Measurements from ENCODE around the gene ACE. TPM values are rescaled to one million over a fixed set of nuclear protein-coding genes. Genes with fewer than 3 reads are reported as not detected.

ACE gene
- total RNA-seq, 3 donors from 2014 or later (not counting 1 experiment from before 2014, with no cell fraction given), result 0.86 to 1.2 (median 1.0) TPM

DNA sequence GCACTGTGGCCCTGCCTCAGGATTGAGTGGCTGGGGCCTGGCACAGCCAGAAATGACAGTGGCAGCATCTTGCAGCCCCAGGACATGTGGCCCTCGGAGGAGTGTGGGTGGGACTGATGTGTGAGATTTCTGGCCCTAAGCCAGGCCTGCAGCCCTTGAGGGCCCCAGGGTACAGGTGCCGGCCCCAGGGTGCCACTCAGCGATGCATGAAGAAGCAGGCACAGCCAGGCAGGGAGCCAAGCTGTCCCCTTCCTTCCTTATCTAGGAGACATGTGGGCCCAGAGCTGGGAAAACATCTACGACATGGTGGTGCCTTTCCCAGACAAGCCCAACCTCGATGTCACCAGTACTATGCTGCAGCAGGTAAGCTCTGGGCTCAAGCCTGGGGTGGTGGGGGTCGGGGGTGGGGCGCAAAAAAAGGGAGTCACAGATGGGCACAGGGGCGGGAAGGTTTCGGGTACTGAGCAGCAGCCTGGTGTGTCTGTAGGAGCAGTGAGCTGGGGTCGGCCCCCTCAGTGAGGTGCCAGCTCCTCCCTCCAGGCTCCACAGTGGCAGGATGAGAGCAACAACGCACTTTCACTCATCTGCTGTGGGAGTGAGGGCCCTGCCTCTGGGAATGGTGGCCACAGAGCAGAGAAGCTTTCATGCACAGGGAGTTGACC, 4.1 kb downstream of the ACE start:
- DNase-seq (no peak), ATAC-seq (no peak)
- WGBS (ENCODE audit: insufficient coverage), result 74% methylated on average over 11 of the region's 11 CpGs
- peaks cover 0 to 13% of the 10 kb centered on the region in 2 donors for H3K4me1 Mint-ChIP-seq
- H3K27me3 Mint-ChIP-seq (ENCODE audit: low read depth in 2 of 2), result peaks cover 9 to 16% of the 10 kb centered on the region in 2 donors
- peaks cover 16% of the 10 kb centered on the region for H3K27me3 ChIP-seq (ENCODE audit: control insufficient read depth, insufficient read depth, low read length)
- no peak overlapping the region for H3K27ac Mint-ChIP-seq
- no peaks in the 10 kb centered on the region for H3K36me3 ChIP-seq (ENCODE audit: control insufficient read depth, insufficient read depth, low read length)
- peaks cover 15% of the 10 kb centered on the region for H3K4me1 ChIP-seq (ENCODE audit: control insufficient read depth, insufficient read depth, low read length)
- no peaks in the 10 kb centered on the region for H3K36me3 Mint-ChIP-seq
- H3K9me3 Mint-ChIP-seq, result no peaks in the 10 kb centered on the region
- no peak overlapping the region for H3K4me3 Mint-ChIP-seq
- H3K4me3 ChIP-seq (ENCODE audit: low read length), result no peak overlapping the region
- H3K9me3 ChIP-seq (ENCODE audit: control insufficient read depth, insufficient read depth, low read length), result no peaks in the 10 kb centered on the region
- TF ChIP-seq, protein P1, sequence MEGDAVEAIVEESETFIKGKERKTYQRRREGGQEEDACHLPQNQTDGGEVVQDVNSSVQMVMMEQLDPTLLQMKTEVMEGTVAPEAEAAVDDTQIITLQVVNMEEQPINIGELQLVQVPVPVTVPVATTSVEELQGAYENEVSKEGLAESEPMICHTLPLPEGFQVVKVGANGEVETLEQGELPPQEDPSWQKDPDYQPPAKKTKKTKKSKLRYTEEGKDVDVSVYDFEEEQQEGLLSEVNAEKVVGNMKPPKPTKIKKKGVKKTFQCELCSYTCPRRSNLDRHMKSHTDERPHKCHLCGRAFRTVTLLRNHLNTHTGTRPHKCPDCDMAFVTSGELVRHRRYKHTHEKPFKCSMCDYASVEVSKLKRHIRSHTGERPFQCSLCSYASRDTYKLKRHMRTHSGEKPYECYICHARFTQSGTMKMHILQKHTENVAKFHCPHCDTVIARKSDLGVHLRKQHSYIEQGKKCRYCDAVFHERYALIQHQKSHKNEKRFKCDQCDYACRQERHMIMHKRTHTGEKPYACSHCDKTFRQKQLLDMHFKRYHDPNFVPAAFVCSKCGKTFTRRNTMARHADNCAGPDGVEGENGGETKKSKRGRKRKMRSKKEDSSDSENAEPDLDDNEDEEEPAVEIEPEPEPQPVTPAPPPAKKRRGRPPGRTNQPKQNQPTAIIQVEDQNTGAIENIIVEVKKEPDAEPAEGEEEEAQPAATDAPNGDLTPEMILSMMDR (IDR thresholded peaks at IDR 0.05), result no peak
- intact Hi-C loops (cut with micrococcal nuclease), result no loop called here
- H3K27ac ChIP-seq (ENCODE audit: low read length), result no peak overlapping the region

DNA sequence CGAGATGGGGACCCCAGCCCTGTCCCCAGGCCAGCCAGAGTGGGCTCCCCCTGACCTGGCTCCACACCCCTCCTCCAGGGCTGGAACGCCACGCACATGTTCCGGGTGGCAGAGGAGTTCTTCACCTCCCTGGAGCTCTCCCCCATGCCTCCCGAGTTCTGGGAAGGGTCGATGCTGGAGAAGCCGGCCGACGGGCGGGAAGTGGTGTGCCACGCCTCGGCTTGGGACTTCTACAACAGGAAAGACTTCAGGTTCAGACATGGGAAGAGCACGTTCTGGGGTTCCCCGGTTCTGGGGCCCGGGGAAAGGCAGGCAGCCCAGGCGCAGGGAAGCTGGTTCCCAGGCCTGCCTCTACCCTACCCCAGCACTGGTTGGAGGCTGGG, 4.6 kb downstream of the ACE start:
- Histone ChIP-seq H3K36me3 (ENCODE audit: control insufficient read depth, insufficient read depth, low read length) (no peaks in the 10 kb centered on the region), H3K9me3 (ENCODE audit: control insufficient read depth, insufficient read depth, low read length) (no peaks in the 10 kb centered on the region), H3K27me3 (ENCODE audit: control insufficient read depth, insufficient read depth, low read length) (peaks cover 14% of the 10 kb centered on the region), H3K4me3 (ENCODE audit: low read length) (no peak overlapping the region), H3K4me1 (ENCODE audit: control insufficient read depth, insufficient read depth, low read length) (peaks cover 15% of the 10 kb centered on the region), H3K27ac (ENCODE audit: low read length) (no peak overlapping the region)
- intact Hi-C loops (cut with micrococcal nuclease), result no loop called here
- Mint-ChIP-seq H3K4me1 (peaks cover 0 to 13% of the 10 kb centered on the region in 2 donors), H3K27me3 (ENCODE audit: low read depth in 2 of 2) (peaks cover 9 to 16% of the 10 kb centered on the region in 2 donors), H3K9me3 (no peaks in the 10 kb centered on the region), H3K4me3 (no peak overlapping the region), H3K27ac (no peak overlapping the region), H3K36me3 (no peaks in the 10 kb centered on the region)
- ATAC-seq (no peak), DNase-seq (no peak)
- TF ChIP-seq, protein P1 (IDR thresholded peaks at IDR 0.05), result no peak
- 92% methylated on average over 15 of the region's 16 CpGs for WGBS (ENCODE audit: insufficient coverage)

DNA sequence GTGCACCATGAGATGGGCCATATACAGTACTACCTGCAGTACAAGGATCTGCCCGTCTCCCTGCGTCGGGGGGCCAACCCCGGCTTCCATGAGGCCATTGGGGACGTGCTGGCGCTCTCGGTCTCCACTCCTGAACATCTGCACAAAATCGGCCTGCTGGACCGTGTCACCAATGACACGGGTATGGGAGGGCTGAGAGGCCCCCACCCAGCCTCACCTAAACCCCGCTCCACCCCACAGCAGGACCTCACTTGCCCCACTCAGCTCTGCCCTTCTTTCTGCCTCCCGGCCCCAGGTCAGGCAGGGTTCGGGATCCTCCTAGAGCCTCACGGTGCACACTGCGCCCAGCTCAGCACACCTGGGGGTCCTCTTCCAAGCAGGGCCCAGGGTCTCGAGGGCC, 5.6 kb downstream of the ACE start:
- 90% methylated on average over 16 of the region's 16 CpGs for WGBS (ENCODE audit: insufficient coverage)
- H3K27ac Mint-ChIP-seq, result no peak overlapping the region
- intact Hi-C loops (cut with micrococcal nuclease), result no loop called here

More for the DNA sequence above, 5.6 kb downstream of the ACE start:
- Histone ChIP-seq H3K9me3 (ENCODE audit: control insufficient read depth, insufficient read depth, low read length) (no peaks in the 10 kb centered on the region), H3K27me3 (ENCODE audit: control insufficient read depth, insufficient read depth, low read length) (peaks cover 13% of the 10 kb centered on the region), H3K4me3 (ENCODE audit: low read length) (no peak overlapping the region), H3K4me1 (ENCODE audit: control insufficient read depth, insufficient read depth, low read length) (peaks cover 13% of the 10 kb centered on the region), H3K27ac (ENCODE audit: low read length) (no peak overlapping the region), H3K36me3 (ENCODE audit: control insufficient read depth, insufficient read depth, low read length) (no peaks in the 10 kb centered on the region)
- DNase-seq, result no peak
- Mint-ChIP-seq H3K4me3 (no peak overlapping the region), H3K9me3 (no peaks in the 10 kb centered on the region), H3K4me1 (peaks cover 0 to 11% of the 10 kb centered on the region in 2 donors), H3K36me3 (no peaks in the 10 kb centered on the region), H3K27me3 (ENCODE audit: low read depth in 2 of 2) (peaks cover 9 to 14% of the 10 kb centered on the region in 2 donors)
- ATAC-seq, result no peak
- TF ChIP-seq, protein P1 (IDR thresholded peaks at IDR 0.05), result no peak

Measured in natural killer cell (primary cell).